Fibroblast of pulmonary artery (primary cell): Measurements from ENCODE around the gene MVB12B.

ENCODE experiments used
- DNase-seq: peaks from one replicate; pipeline ENCODE4 v3.0.0-alpha.2; 2010; ENCODE audit warnings: low read depth
- H3K4me3 ChIP-seq: replicated peaks from 2 replicates; pipeline ENCODE4 v1.5.1; 2011; ENCODE audit warnings: low read depth, mild to moderate bottlenecking, control low read depth, low read length, moderate library complexity
- TF ChIP-seq, protein P1 (sequence below): IDR thresholded peaks from 2 replicates; pipeline ENCODE4 v1.5.1; 2011; ENCODE audit warnings: mild to moderate bottlenecking, control low read depth, low read length, inconsistent platforms; ENCODE audit errors: missing control alignments

MVB12B gene

DNA sequence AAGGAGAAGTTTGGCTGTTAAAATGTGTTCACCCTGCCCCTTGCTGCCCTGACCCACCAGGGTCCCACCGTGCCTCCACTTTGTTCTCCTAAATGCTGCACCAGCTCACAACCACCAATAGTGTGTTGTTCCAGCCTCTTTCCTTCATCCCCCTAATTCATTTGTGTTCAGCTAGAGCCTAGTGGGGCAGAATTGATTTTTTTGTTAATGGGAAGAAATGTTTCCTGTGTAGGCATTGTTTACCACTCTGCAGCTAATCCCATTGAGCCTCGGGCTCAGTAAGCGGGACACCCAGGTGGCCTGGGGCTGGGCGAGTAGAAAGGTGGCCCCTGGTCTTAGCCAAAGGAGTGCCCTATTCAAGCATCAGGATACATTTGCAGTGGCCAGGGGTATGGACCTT is 127.6 kb downstream of the MVB12B start:
- DNase-seq, result no peak
- TF ChIP-seq, protein P1, sequence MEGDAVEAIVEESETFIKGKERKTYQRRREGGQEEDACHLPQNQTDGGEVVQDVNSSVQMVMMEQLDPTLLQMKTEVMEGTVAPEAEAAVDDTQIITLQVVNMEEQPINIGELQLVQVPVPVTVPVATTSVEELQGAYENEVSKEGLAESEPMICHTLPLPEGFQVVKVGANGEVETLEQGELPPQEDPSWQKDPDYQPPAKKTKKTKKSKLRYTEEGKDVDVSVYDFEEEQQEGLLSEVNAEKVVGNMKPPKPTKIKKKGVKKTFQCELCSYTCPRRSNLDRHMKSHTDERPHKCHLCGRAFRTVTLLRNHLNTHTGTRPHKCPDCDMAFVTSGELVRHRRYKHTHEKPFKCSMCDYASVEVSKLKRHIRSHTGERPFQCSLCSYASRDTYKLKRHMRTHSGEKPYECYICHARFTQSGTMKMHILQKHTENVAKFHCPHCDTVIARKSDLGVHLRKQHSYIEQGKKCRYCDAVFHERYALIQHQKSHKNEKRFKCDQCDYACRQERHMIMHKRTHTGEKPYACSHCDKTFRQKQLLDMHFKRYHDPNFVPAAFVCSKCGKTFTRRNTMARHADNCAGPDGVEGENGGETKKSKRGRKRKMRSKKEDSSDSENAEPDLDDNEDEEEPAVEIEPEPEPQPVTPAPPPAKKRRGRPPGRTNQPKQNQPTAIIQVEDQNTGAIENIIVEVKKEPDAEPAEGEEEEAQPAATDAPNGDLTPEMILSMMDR, result no peak
- H3K4me3 ChIP-seq, result no peak overlapping the region

DNA sequence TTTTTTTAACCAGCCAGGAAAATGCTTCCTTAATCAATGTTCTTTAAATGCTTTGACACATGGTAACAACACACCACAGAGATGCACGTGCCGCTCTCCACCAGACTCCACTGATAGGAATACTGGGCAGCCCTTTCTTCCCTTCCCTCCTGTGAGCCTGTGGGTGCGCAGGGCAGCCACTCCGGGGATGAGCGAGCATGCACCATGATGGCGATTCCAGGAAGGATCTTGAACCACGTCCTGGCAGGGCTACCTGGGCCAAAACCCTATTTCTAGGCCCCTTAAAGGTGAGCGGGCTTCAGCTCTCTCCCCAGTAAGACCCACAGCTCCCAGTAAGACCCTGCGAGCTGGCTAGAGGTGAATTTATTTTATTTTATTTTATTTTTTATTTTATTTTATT is 128.2 kb downstream of the MVB12B start:
- DNase-seq, result no peak
- no peak overlapping the region for H3K4me3 ChIP-seq
- TF ChIP-seq, protein P1, result no peak

DNA sequence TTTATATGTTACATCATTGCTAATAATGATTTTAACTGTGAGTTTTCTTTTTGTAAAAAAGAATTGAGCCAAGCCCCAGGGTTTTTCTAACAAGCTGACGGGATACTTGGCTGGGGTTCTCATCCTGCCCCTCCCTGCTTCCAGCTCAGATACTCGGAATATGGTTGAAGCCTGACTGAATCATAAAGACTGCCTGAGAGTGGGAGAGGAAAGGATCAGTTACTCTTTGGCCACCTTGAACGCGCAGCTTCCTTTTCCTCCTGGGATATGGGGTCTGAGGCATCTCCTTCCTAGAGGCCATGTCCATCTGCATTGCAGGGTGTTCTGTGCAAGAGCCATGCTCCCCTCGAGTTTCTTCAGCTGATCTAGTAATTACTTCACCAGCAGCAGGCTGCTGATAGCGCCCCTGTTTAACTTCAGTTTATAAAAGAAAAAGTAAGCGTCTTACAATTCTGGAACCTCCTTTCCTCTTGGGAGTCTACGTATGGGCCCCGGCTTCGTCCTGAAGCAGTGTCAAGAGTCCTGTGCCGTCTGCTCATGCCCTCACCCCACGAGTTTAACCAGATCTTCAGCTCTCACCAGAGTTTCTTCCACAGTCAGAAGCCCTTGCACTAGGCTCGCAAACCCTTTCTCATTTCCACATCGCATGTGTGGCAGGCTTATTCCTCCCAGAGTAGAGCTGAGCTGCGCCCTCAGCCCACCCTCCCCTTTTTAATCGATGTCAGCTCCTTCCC is 130.0 kb downstream of the MVB12B start:
- H3K4me3 ChIP-seq, result no peak overlapping the region
- TF ChIP-seq, protein P1, result no peak
- DNase-seq, result peak; percentile 8

DNA sequence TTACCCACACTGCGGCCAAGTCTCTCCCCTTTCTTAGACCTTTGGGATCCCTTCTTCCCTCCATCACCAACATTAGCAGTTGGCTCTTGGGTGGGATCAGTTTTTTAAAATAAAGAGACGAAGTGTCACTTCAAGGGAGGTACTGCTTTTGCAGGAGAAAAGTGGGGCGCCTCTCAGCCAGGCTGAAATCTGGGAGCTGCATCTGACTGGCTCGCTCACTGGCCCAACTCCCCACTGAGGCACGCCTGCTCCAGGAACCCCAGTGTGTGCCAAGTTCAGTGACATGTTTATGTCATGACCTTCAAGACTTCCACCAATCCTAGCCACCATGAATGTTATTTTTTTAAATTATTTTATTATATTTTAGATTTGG is 130.5 kb downstream of the MVB12B start:
- no peak for DNase-seq
- H3K4me3 ChIP-seq, result no peak overlapping the region
- TF ChIP-seq, protein P1, result no peak

DNA sequence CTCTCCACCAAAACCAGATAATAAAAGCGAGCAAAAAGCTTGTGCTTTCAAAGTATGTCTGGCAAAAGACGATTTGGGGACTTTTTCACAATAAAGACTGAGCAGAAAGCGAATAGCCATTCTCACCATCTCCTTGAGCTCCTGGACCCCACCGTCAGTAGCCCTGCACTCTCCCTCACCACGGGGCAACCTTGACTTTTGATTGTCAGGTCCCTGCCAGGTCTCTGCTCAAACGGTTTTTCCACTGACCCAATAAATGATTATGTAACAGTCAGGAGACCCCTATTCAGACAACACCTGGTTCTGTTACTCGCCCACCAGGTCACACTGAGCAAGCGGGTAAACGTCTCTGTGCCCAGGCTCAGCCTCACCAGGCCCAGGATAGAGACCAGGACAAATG is 131.3 kb downstream of the MVB12B start:
- DNase-seq, result no peak
- H3K4me3 ChIP-seq, result no peak overlapping the region
- TF ChIP-seq, protein P1, result no peak

GRCh38 chr9:126459126-126459525 is 132.5 kb downstream of the MVB12B start:
- DNase-seq, result no peak
- TF ChIP-seq, protein P1, result no peak
- H3K4me3 ChIP-seq, result no peak overlapping the region

- H3K4me3 ChIP-seq, result no peak overlapping the region
- TF ChIP-seq, protein P1, result no peak
- no peak for DNase-seq
These were observed 132.9 kb downstream of the MVB12B start for GRCh38 chr9:126459546-126459945.
